Suprapubic skin (tissue), 4 donors: ENCODE data around the gene KLK15.

Experiments used
- CTCF ChIP-seq, 2 donors: fragments of 200-600 bp in 1 of 2; fragments of 450-650 bp in 1 of 2; sonication (generic) in 1 of 2; IDR thresholded peaks; one replicate each; pipeline ENCODE4 v1.5.1; 2016 to 2019; ENCODE audit warnings: antibody characterized with exemption in 2 of 2, mild to moderate bottlenecking in 1 of 2, moderate library complexity in 1 of 2
- EP300 ChIP-seq: sonication (generic); formaldehyde crosslinking; IDR thresholded peaks from one replicate; pipeline ENCODE4 v1.6.1; 2017; ENCODE audit warnings: antibody characterized with exemption
- POLR2A ChIP-seq, 2 donors: fragments of 450-650 bp; IDR thresholded peaks; one replicate each; pipeline ENCODE4 v1.6.1; 2017; ENCODE audit warnings: antibody characterized with exemption in 2 of 2, mild to moderate bottlenecking in 2 of 2, moderate library complexity in 2 of 2
- POLR2AphosphoS5 ChIP-seq, 3 donors: sonication (generic); formaldehyde crosslinking; IDR thresholded peaks; one replicate each; pipeline ENCODE4 v1.6.1; 2017; ENCODE audit warnings: antibody characterized with exemption in 3 of 3

- TF ChIP-seq POLR2A (IDR thresholded peaks at IDR 0.05) (no peak), CTCF (IDR thresholded peaks at IDR 0.05) (no peak), EP300 (no peak), POLR2AphosphoS5 (IDR thresholded peaks at IDR 0.05) (no peak)
These were observed 21.4 kb upstream of the KLK15 start, which contains the start of gene KLK3 for GRCh38 chr19:50854636-50855410.
